Mesendoderm (in vitro differentiated cells): ENCODE measurements around the gene TIMM21.

Source experiments
- DNase-seq: peaks from one replicate; pipeline ENCODE4 v3.0.0; 2013
- H2AK5ac ChIP-seq: 2 replicates; pipeline ENCODE4 v1.6.1; 2013; ENCODE audit warnings: low read length, inconsistent platforms
- H2BK120ac ChIP-seq: 2 replicates; pipeline ENCODE4 v1.6.1; 2013; ENCODE audit warnings: low read depth, mild to moderate bottlenecking, low read length, moderate library complexity, mixed read lengths
- H2BK15ac ChIP-seq: replicated peaks from 2 replicates; pipeline ENCODE4 v1.6.1; 2013; ENCODE audit warnings: low read depth, mild to moderate bottlenecking, moderate library complexity
- H2BK5ac ChIP-seq: 2 replicates; pipeline ENCODE4 v1.6.1; 2013; ENCODE audit warnings: low read length, inconsistent platforms
- H3K18ac ChIP-seq: 2 replicates; pipeline ENCODE4 v1.6.1; 2013; ENCODE audit warnings: mild to moderate bottlenecking, low read length, mixed read lengths
- H3K23ac ChIP-seq: one replicate; pipeline ENCODE4 v1.6.1; 2013; ENCODE audit warnings: low read length
- H3K27ac ChIP-seq: 2 replicates; pipeline ENCODE4 v1.5.1; 2013; ENCODE audit warnings: low read depth, mild to moderate bottlenecking, inconsistent platforms, low read length, moderate library complexity
- H3K27me3 ChIP-seq: 2 replicates; pipeline ENCODE4 v1.6.1; 2013; ENCODE audit warnings: low read length, control low read depth, mild to moderate bottlenecking, inconsistent platforms; ENCODE audit not compliant: insufficient read depth, poor library complexity
- H3K36me3 ChIP-seq: 2 replicates; pipeline ENCODE4 v1.6.1; 2013; ENCODE audit warnings: low read length, inconsistent platforms; ENCODE audit not compliant: control insufficient read depth, insufficient read depth
- H3K4ac ChIP-seq: one replicate; pipeline ENCODE4 v1.6.1; 2013; ENCODE audit warnings: low read depth, mild to moderate bottlenecking, low read length, moderate library complexity
- H3K4me1 ChIP-seq: 2 replicates; pipeline ENCODE4 v1.6.1; 2013; ENCODE audit warnings: low read depth, low read length, inconsistent platforms; ENCODE audit not compliant: control insufficient read depth
- H3K4me2 ChIP-seq: 2 replicates; pipeline ENCODE4 v1.6.1; 2013; ENCODE audit warnings: low read length
- H3K4me3 ChIP-seq: 2 replicates; pipeline ENCODE4 v1.5.1; 2013; ENCODE audit warnings: mild to moderate bottlenecking, low read length
- H3K56ac ChIP-seq: one replicate; pipeline ENCODE4 v1.6.1; 2013; ENCODE audit warnings: low read length
- H3K79me1 ChIP-seq: 2 replicates; pipeline ENCODE4 v1.6.1; 2013; ENCODE audit warnings: low read length, inconsistent platforms
- H3K79me2 ChIP-seq: 2 replicates; pipeline ENCODE4 v1.6.1; 2013; ENCODE audit warnings: mild to moderate bottlenecking, low read length; ENCODE audit not compliant: control insufficient read depth, insufficient read depth
- H3K9ac ChIP-seq: 2 replicates; pipeline ENCODE4 v1.6.1; 2013; ENCODE audit warnings: low read length, inconsistent platforms
- H4K5ac ChIP-seq: one replicate; pipeline ENCODE4 v1.6.1; 2013; ENCODE audit warnings: low read length
- H4K8ac ChIP-seq: one replicate; pipeline ENCODE4 v1.6.1; 2013; ENCODE audit warnings: low read depth, mild to moderate bottlenecking, control low read depth, low read length, moderate library complexity
- WGBS: extraction: QIAGEN DNeasy Blood & Tissue Kit; methylation state at CpG from one replicate; pipeline ENCODE4 v1.1.7; 2013; ENCODE audit warnings: low lambda C conversion rate, missing lambda C conversion rate; ENCODE audit not compliant: insufficient coverage; ENCODE audit errors: extremely low coverage; 5-methylcytosine and 5-hydroxymethylcytosine counted together

The TIMM21 gene

DNA sequence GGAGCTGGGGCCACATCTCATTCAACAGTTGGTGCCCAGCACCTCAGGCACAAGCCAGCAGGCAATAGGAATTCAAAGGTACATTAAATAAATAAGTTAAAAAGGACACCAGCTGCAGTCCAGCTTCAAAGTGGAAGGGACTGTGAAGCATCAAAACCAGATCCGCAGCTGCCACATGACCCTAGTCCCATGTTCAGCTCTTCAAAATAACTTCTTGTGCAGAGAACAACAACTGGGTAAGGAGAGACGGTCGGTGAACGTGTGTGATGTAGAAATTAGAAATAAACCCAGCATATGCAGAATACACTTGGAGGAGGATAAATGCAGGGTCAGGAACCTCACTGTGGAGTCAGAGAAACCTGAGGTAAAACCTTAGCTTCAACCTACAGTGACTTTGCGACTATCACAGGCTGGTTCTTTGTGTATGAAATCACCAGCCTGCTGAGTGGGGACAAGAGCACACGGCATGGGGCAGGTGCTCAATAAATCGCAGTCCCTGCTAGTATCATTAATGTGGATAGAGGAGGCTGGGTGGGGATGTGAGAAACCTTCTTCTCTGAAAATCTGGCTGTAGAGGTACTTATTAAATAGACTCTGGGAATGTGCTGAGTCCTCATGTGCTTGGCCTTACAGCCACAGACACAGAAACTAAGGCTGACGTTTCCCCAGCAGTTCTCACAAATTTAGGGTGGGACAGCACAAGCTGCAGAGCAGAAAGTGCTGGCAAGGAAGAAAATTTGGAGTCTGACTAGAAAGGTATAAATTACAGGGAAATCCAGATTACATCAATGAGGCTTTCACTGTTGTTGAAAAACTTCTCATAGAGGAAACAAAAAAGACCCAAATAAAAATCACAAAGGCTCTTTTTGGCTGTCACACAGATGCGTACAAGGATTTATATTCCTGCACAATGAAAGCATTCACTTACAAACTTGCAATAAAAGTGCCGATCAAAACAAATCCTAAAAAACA lies 21.4 kb upstream of the TIMM21 start:
- H2BK15ac ChIP-seq = no peak overlapping the region
- no peak overlapping the region for H3K18ac ChIP-seq
- no peak overlapping the region for H4K8ac ChIP-seq
- no peak overlapping the region for H3K4ac ChIP-seq
- H3K4me1 ChIP-seq = no peaks in the 10 kb centered on the region
- H2AK5ac ChIP-seq = no peak overlapping the region
- no CpG with 5 or more reads among the region's 10 CpGs for WGBS
- no peak for DNase-seq
- no peak overlapping the region for H3K23ac ChIP-seq
- H3K36me3 ChIP-seq = no peaks in the 10 kb centered on the region
- no peak overlapping the region for H3K27ac ChIP-seq
- no peaks in the 10 kb centered on the region for H3K27me3 ChIP-seq
- no peak overlapping the region for H4K5ac ChIP-seq
- H3K79me2 ChIP-seq = no peaks in the 10 kb centered on the region
- H3K4me2 ChIP-seq = no peak overlapping the region
- H2BK5ac ChIP-seq = no peak overlapping the region
- no peak overlapping the region for H3K4me3 ChIP-seq
- no peak overlapping the region for H3K9ac ChIP-seq
- no peak overlapping the region for H2BK120ac ChIP-seq
- no peaks in the 10 kb centered on the region for H3K79me1 ChIP-seq
- no peak overlapping the region for H3K56ac ChIP-seq

DNA sequence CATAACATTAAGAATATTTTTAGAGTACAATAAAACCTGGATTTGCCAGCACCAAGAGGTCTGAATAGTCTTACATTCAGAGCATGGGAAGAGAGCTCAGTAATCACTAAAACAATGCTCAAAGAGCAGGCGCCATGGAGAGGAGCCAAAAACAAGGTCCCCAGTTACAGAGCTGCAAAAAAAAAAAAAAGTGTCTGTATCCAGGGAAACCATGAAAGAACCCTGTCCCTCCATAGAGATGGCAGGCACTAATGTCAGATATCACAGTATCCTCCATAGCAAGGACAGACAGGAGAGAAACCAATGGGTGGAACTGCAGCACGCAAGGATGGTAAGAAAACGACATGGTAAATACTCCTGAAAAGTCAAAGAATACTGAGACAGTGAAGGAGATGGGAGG lies 20.2 kb upstream of the TIMM21 start:
- no peak overlapping the region for H3K23ac ChIP-seq
- no CpG with 5 or more reads among the region's 3 CpGs for WGBS
- H4K8ac ChIP-seq = no peak overlapping the region
- no peak overlapping the region for H3K4me2 ChIP-seq
- no peaks in the 10 kb centered on the region for H3K79me2 ChIP-seq
- H3K4me1 ChIP-seq = no peaks in the 10 kb centered on the region
- DNase-seq = no peak
- no peaks in the 10 kb centered on the region for H3K79me1 ChIP-seq
- no peak overlapping the region for H2BK5ac ChIP-seq
- H3K27me3 ChIP-seq = no peaks in the 10 kb centered on the region
- no peak overlapping the region for H3K4ac ChIP-seq
- H3K4me3 ChIP-seq = no peak overlapping the region
- H3K36me3 ChIP-seq = no peaks in the 10 kb centered on the region
- H4K5ac ChIP-seq = no peak overlapping the region
- no peak overlapping the region for H3K9ac ChIP-seq
- H2AK5ac ChIP-seq = no peak overlapping the region
- H2BK120ac ChIP-seq = no peak overlapping the region
- H3K56ac ChIP-seq = no peak overlapping the region
- no peak overlapping the region for H3K18ac ChIP-seq
- no peak overlapping the region for H2BK15ac ChIP-seq
- H3K27ac ChIP-seq = no peak overlapping the region

DNA sequence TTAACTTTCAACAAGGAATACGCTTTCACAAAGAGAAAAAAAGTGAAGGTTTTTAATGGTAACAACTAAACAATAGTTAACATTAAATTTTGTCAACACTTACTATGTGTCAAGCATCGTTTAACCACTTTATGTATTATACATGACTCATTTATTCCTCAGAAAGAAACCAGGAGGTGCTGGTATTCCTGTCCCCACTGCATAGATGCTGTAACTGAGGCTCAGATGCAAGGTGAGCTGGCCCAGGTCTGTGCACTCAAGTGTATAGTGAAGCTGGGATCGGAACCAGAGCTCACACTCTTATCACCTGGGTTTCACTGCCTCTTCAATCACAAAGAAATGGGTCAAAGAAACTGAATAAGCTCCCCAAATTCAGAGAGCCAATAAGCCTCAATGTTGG lies 17.2 kb upstream of the TIMM21 start:
- Histone ChIP-seq H3K79me2 (no peaks in the 10 kb centered on the region), H4K5ac (no peak overlapping the region), H3K4me3 (no peak overlapping the region), H3K27ac (no peak overlapping the region), H3K56ac (no peak overlapping the region), H3K4me1 (no peaks in the 10 kb centered on the region), H3K9ac (no peak overlapping the region), H3K36me3 (no peaks in the 10 kb centered on the region), H3K4ac (no peak overlapping the region), H2BK15ac (no peak overlapping the region), H4K8ac (no peak overlapping the region), H3K23ac (no peak overlapping the region), H3K79me1 (no peaks in the 10 kb centered on the region), H2BK120ac (no peak overlapping the region), H2AK5ac (no peak overlapping the region), H3K27me3 (no peaks in the 10 kb centered on the region), H2BK5ac (no peak overlapping the region), H3K4me2 (no peak overlapping the region), H3K18ac (no peak overlapping the region)
- WGBS = no CpG with 5 or more reads among the region's 3 CpGs
- DNase-seq = no peak

DNA sequence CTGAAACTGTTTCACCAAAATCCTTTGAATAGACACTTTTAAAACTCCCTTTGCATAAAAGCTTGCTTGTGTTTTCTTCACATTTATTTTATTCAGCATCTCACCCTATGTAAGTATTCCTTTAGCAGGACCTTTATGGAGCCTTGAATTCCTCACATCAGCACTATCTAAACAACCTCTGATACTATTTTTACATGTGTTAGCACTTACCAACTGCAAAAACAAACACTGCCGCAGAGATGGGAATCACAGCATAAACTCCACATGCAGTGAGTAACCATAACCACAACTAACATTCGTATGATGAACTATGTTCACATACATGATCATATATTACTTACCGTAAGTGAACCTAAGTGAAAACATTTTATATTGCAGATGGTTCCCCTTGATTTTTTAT lies 16.1 kb upstream of the TIMM21 start:
- no peak overlapping the region for H2BK120ac ChIP-seq
- H3K9ac ChIP-seq = no peak overlapping the region
- WGBS = no CpG with 5 or more reads among the region's 3 CpGs
- H3K56ac ChIP-seq = no peak overlapping the region
- H3K4me1 ChIP-seq = no peaks in the 10 kb centered on the region
- H3K18ac ChIP-seq = no peak overlapping the region
- H3K27ac ChIP-seq = no peak overlapping the region
- no peaks in the 10 kb centered on the region for H3K27me3 ChIP-seq
- H3K4me3 ChIP-seq = no peak overlapping the region
- no peak overlapping the region for H3K4ac ChIP-seq
- H4K8ac ChIP-seq = no peak overlapping the region
- no peak overlapping the region for H2AK5ac ChIP-seq
- H4K5ac ChIP-seq = no peak overlapping the region
- no peaks in the 10 kb centered on the region for H3K79me1 ChIP-seq
- H2BK5ac ChIP-seq = no peak overlapping the region
- H3K36me3 ChIP-seq = no peaks in the 10 kb centered on the region
- H2BK15ac ChIP-seq = no peak overlapping the region
- DNase-seq = no peak
- no peak overlapping the region for H3K4me2 ChIP-seq
- no peaks in the 10 kb centered on the region for H3K79me2 ChIP-seq
- H3K23ac ChIP-seq = no peak overlapping the region

DNA sequence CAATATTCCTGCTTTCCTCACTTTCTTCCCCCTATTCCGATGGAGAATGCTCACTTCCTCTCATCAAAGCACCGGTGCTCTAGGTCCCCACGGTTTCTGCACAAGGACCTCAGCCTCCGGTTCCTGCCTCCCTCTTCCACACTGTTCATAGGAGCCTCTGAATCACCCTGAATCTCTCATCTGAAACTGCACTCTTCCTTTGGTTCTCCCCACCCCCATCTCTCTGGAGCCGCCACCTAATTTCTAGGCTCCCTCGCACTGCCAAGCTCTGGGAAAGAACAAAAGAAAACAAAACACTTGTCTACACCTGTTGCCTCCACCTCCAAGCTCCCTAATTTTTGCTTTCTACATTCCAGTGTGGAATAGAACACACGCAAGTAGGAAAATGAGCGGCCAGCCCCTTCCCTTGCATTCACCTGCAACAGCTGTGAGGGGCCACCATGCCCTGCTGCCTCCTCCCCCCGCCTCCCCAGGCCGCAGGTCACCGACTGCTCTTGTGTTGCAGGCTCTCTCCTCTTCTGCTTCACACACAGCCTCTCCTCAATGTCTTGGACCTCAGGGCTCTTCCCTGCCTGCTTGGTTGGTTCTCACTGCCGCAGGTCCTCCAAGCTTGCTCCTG lies 10.3 kb upstream of the TIMM21 start:
- no peak overlapping the region for H2BK120ac ChIP-seq

More for the DNA sequence above, 10.3 kb upstream of the TIMM21 start:
- H4K5ac ChIP-seq = no peak overlapping the region
- H4K8ac ChIP-seq = no peak overlapping the region
- WGBS = no CpG with 5 or more reads among the region's 12 CpGs
- H3K4me1 ChIP-seq = no peaks in the 10 kb centered on the region
- no peak overlapping the region for H2BK15ac ChIP-seq
- no peak overlapping the region for H3K4me3 ChIP-seq
- no peak overlapping the region for H3K4me2 ChIP-seq
- no peak for DNase-seq
- H2AK5ac ChIP-seq = no peak overlapping the region
- H3K18ac ChIP-seq = no peak overlapping the region
- H3K79me2 ChIP-seq = no peaks in the 10 kb centered on the region
- no peaks in the 10 kb centered on the region for H3K79me1 ChIP-seq
- H2BK5ac ChIP-seq = no peak overlapping the region
- no peaks in the 10 kb centered on the region for H3K36me3 ChIP-seq
- H3K27me3 ChIP-seq = no peaks in the 10 kb centered on the region
- H3K9ac ChIP-seq = no peak overlapping the region
- H3K4ac ChIP-seq = no peak overlapping the region
- H3K23ac ChIP-seq = no peak overlapping the region
- no peak overlapping the region for H3K56ac ChIP-seq
- H3K27ac ChIP-seq = no peak overlapping the region
